Inferior parietal cortex (tissue), 1 donor: ENCODE data around the gene MZT2B.
"Not testable (repeated sequence)": the region's sequence is repeated elsewhere in the genome, so short reads cannot be mapped to it uniquely, and the experiment has no call there.

Source experiments
- DNase-seq: peaks from one replicate; pipeline ENCODE4 v3.0.0-alpha.2; 2016; ENCODE audit errors: extremely low spot score

The MZT2B gene, protein sequence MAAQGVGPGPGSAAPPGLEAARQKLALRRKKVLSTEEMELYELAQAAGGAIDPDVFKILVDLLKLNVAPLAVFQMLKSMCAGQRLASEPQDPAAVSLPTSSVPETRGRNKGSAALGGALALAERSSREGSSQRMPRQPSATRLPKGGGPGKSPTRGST

DNA sequence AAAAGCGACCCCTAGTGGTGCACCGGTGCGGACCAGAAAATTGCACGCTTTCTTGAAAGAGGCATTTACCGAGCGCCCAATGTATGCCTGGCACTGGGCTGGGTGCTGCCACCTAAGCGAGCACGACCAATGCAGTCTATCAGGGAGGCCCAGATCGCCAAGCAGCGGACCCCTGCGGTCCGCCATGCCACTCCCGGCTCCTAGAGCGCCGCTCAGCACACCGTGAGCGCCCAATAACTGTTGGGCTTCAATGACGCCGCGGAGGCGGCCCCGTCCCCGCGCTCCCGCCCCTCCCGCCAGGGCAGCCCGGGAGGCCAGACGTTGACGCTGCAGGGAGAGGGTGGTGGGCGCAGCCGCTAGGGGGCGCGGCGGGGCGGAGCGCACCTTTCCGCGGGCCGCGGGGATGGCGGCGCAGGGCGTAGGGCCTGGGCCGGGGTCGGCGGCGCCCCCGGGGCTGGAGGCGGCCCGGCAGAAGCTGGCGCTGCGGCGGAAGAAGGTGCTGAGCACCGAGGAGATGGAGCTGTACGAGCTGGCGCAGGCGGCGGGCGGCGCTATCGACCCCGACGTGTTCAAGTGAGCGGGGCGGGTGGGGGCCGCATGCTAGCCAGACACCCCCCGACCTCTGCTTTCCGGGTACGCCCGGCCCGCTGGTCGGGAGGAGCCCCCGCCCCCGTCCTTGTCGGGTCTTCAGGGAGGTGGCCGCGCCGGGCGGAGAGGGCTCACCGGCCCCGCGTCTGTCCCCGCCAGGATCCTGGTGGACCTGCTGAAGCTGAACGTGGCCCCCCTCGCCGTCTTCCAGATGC, at the start of gene MZT2B:
TSS of gene MZT2B (plus strand) at position 383 of the 803 bp plus-strand sequence. CDS start at position 404, 21 bp downstream.
- peak; percentile 80 for DNase-seq

DNA sequence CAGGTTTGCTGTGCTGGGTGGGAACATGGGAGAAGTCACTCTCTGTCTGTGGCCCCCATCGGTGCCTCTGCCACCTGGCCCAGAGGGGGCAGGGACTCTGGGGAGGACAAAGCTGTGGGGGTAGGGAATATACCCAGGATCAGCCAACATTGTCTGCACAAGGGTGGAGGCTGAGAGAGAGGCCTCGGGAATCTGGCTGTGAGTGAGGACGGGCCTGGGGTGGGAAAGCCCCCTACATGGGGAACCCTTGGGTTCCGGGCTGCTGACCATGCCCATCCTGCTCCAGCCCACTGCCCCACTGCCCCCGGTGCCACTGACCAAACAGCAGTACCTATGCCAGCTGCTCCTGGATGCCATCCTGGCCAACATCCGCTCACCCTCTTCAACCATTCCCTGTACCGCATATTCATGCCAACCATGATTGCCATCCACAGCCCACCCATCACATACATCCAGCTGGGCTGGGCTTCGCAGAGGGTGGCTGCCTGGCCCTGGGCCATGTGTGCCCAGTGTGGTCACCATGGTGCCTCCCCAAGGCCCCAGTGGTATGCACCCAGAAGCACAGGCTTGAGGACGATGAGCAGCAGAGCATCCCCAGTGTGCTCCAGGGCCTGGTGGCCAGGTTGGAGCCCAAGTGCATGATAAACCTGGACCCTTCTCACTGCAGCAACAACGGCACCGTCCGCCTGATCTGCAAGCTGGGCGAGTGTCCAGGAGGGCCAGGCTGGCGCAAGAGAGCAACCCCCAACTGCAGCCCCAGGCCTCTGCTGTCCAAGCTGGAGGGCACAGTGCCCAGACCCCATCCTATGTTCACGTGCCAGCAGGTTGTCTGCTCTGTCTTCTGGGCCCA, 46.1 kb upstream of the MZT2B start:
- no peak for DNase-seq

DNA sequence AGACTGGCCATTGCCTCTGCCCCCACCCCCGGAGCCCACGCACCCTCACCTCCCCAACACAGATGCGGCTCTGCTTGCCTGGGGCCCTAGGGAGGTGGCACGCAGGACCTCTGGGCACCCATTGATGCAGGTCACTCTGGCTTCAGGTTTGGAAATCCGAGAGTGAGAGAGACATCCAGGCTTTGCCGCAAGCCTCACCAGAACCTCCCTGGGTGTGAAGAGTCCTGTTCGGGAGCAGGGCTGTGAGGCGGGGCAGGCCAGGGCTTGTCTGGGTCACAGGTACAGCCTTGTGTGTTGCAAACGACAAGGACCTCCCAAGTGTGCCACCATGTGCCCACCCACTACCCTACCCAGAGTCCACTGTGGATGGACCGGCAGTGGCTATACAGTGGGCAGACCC, 45.5 kb upstream of the MZT2B start:
- not testable (repeated sequence) for DNase-seq

DNA sequence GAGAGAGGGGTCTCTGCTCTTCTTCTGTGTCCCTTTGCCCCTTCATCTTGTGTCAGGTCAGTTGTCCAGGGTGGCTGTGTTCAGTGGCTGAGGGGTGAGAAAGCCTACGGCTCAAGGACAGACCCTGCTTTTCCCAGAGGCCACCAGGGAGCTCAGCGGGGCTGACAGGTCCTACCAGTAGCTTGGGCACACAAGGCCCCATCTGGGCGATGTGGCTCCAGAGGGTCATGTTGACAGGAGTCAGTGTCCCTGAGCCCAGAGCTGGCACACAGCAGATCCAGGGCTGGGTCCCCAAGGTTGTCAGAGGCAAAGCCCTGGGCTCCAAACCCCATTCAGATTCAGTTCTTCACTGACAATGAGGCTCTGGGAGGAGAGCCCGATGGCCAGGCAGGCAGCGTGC, 44.9 kb upstream of the MZT2B start:
- DNase-seq = not testable (repeated sequence)

DNA sequence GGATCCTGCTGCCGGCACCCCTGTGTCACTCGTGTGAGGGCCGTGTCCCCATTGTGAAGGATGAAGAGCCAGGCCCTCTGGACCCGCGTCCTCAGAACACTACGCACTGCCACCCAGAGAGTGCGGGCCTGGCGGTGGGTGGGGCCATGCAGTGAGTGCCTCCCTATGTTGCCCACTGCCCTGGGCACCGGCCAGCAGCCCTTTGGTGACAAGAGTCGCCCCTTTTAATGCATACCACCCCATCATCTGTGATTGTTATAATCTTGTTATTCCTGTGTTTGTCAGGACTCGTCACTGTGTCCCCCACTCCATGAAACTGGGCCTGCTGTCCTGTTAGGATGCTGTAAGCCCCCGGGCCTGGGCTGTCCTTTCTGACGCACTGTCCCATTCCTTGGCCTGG, 43.7 kb upstream of the MZT2B start:
- not testable (repeated sequence) for DNase-seq

DNA sequence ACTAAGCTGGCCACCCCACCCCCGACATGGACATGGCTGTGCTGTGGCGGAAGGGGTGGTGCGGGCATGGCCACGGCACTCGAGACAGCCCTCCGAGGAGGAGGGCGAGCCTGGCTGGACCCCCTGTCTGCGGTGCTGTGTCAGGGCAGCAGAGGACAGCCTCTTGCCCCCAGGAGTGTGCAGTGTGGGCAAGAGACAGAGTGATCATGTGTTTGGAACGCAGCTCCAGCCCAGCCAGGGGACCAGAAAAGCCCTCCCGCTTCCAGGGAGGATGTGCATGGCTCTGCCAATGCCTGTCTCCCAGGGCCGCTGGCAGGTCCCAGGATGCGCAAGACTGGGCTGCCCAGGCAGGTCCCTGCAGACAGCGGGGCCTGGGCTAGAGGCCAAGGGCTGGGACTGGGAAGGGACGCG, 43.2 kb upstream of the MZT2B start:
- DNase-seq = not testable (repeated sequence)

DNA sequence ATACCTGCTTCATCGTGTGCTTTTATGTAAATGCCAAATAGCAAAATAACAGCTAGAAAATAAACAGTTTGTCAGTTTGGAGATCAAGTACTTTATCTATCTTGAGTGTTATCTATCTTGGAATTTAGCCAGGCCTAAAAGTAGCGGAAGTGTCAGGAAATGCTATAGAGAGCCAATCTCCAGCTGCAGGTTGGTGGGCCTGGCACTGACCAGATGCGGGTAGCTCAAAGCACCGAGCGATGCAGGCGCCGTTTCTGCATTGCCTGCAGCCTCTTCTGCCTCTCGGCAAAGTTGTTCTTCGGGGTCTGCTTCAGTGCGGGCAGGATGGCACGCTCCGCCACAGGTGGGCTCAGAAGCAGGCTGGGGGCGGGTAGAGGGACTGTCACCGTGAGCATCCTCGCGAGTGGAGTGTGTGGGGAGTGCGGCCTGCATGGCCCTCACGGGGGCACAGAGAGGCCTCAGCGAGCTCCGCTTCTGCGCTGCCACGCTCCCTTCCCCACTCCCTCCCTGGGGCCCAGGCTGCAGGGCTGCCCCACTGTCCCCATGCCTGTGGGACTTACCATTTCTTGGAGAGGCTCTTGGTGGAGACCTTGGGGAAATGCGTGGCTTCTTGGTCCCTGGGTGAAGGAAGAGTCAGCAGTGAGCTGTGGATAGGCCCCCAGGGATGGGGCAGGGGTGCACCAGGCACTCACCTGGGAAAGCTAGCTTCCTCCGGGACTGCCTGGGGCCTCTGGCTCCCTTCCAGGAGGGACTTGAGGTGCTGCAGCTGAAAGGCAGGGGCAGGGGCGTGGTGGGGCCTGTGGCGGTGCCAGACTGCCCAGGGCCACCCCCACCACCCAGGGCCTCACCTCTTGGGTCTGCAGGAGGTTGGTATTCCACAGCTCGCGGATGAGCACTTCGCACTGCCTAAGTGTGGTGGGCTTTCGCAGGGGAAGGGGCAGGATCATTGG, 42.5 kb upstream of the MZT2B start:
- not testable (repeated sequence) for DNase-seq

DNA sequence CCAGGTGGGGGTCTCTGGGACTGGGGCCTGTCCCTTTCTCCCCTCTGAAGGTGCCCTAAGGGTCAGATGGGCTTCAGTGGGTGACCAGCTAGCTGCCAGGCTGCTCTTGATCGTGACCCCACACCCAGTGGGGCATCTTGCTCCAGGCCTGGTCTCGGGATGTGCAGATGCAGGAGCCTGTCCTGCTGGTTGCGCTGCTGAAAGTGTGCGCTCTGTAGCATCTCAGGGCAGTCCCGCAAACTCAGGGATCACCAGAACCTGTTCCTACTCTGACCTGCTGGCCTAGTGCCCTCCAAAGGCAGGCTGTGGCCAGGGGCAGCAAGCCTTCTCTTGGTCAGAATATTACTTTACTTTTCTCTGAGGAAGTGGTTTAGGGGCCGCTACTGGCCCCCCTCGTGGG, 41.5 kb upstream of the MZT2B start:
- not testable (repeated sequence) for DNase-seq

DNA sequence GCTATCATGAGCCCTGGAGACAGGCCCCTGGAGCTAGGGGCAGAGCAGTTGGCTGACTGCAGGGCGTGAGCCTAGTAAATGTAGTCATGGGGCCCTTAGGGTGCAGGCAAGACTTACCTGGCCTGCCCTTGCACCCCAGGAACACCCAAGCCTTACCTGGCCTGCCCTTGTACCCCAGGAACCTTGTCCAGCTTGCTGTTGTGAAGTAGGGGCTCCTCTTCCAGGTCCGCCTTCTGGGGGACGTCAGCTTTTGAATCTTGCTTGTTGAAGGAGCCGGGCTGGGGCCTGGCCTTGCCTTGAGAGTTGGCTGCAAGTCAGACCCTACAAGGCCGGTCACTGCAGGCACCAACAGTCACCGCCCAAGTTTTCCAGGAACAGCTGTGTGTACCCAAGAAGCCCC, 41.1 kb upstream of the MZT2B start:
- not testable (repeated sequence) for DNase-seq

DNA sequence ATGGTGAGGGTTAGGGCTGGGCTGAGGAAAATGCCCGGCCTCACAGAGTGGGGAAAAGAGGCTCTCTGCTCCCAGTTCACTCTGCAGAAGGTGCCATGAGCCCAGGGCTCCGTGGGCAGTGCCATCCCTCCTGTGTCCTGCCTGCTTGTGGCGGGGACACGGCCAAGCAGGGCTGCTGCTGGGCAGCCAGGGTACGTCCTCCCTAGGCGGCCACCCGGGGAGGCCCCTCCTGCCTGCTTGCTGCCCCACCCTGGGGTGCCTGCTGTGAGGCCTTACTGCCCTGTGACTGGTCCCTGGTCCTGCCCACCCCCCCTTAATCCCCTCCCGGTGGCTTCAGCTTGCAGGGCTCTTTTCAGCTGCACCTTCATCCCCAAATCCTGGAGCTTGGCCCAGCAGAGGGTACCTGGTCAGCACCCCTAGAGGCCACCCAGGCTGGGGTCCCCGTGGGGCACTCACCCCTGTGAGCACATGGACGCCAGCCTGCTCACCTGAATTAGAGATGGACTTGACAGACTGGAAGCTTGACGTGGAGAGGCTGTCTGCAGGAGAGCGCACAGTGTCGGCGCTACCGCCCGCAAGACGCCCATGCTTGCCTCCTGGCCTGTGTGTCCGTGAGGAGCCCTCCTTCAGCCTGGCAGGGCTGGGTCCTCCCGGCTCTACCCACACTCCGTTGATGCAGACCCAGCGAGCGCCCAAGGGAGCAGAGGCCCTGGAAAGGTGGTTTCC, 40.3 kb upstream of the MZT2B start:
- not testable (repeated sequence) for DNase-seq

DNA sequence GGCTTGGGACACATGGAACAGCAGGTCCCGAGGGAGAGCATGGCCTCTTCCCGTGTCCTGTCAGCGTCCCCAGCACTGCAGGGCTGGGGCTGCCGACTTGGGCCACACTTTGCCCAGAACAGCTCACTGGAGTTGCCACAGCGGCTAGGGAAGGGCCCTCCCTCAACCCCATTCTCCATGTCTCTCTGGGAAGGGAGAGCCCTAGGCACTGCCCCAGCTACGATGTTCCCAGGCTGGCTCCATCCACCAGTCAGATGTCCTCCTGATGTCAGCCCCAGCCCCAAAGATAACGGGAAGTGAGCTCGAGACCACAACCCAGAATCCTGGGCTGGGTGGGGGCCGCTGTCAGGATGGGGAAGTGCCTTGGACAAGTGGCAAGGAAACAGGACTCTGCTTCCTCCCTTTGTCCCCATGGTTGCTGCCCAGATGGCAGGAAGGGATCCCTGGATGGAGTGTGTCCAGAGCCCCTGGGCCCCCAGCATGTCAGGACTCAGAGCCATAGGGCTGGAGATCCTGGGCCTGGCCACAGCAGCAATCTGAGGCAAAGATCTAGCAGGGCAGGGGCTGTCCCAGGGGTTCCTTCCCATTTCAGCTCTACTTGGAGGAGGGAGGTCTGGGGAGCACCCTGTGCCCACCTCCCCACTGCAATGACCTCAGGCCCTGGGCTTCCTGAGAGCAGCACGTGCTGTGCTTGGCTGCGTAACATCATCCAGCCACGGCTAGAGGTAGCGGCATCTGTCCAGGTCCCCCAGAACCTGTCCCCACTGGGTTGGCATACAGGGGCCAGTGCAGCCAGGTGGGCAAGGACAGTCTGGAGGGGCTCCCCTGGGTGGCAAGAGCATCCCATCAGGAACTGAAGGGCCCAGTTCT, 39.4 kb upstream of the MZT2B start:
- DNase-seq = not testable (repeated sequence)

DNA sequence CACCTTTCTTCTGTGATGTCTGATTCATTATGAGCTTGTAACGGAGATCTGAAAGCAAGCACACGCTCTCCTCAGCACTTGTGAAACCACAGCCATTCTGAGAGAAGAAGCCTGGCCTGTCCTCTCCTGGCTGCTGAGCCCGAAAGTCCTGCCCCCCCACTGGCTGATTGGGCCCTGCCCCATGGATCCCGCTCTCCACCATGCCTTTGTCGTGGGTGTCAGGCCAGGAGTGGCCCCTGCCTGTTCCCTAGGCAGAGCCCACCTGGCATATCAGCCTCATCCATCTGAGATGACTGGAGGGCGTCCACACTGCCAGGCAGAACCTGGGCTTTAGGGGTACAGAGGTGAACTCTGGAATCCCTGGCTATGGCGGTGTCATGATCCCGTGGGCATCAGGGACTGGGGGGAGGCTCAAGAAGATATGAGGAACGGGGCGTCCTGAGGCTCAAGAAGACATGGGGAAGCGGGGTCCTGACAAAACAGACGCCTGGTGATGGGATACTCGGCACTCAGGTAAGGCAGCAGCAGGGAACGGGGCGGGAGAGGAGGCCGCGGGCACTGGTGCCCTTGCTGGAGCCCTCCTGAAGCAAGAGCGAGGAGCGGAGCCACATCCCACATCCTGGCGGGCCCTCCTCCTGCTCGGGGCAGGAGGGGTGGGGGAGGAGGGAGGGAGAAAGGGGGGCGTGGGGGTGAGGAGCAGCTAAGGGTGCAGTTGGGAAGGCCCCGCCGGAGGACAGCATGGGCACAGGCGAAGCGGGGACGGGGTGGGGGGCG, 38.6 kb upstream of the MZT2B start:
- DNase-seq = not testable (repeated sequence)

DNA sequence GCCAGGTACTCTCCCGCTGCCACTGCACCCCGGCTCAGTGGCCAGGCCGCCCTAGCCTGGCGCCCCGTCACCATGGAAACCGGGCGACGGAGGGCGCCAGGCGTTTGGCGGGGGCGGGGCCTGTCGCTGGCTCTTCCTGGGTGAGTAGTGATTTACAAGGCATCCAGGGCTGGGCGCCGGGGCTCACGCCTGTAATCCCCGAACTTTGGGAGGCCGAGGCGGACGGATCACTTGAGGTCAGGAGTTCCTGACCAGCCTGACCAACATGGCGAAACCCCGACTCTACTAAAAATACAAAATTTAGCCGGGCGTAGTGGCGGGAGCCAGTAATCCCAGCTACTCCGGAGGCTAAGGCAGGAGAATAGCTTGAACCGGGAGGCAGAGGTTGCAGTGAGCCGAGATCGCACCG, 37.1 kb upstream of the MZT2B start, which contains the start of gene CCDC74B:
TSS of gene CCDC74B (minus strand) at position 107 of the 409 bp plus-strand sequence. CDS start 116 bp downstream, outside the sequence.
- peak; percentile 9 for DNase-seq

DNA sequence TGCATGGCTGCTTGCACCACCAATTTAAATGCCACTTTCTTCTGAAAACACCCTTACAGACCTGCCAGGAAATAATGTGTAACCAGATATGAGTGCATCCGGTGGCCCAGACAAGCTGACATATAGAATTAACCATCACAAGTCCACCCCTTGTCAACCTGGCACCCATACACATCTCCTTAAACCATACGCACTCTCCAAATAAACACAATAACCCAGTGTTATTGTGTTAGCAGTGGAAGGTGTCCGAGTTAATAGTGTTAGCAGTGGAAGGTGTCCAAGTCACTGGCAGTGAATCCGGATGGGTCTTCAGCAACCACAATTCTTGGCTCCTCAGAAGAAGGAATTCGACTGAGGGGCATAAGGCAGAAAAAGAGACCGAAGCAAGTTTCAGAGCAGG, 33.5 kb upstream of the MZT2B start:
- not testable (repeated sequence) for DNase-seq

DNA sequence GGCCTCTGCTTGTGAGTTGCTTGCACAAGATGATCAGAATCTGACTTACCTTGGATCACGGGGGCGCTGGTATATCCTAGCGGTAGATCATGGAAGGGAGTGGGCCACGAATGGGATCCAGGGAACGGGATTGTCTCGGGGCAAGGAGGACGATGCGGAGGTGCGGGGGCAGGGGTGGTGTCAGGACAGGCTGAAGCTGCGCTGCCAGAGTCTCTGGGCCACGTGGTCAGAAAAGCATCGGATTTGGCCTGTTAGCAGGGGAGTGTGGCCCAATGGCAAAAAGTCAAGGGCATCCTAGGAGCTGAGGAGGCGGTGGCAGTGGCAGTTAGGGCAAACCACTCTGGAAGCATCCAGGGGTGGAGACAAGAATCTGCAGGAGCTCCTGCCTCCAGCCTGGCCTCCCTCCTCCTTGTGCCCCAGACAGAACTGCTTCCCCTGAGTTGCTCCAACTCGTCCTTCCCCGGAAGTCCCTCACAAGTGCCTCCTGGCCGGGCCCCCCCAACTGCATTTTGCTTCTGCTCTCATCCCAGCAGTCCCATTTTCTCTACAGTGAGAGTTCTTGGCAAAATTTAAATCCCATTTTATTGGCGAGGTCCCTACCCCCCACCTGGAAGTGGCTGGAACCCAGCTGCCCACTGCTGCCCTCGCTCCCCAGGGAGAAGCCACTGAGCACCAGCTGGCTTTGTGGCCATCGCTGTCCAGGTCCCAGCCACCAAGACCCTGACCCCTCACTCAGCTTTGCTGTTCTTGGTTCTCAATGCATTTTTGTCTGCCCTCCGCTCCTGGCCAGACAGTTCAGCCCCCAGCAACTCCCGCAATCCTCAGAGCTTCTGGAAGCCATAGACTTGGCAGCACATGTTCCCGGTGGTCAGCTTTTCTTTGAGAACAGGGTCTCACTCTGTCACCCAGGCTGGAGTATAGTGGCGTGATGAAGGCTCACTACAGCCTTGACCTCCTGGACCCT, 31.6 kb upstream of the MZT2B start:
- no peak for DNase-seq

DNA sequence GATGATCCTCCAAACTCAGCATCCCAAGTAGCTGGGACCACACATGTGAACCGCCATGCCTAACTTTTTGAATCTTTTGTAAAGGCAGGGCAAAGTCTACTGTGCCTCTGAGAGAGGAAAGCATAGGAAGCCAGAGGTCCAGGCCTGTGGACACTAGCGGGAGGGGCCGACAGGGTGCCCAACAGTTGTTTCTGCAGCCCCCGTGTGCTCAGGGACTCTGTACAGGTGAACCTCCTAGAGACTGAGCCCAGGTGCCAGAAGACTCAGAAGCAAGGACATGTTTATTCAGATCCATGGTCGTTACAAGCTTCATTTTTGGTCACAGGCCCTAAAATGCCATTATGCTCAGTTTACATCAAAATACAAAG, 30.9 kb upstream of the MZT2B start:
- not testable (repeated sequence) for DNase-seq

DNA sequence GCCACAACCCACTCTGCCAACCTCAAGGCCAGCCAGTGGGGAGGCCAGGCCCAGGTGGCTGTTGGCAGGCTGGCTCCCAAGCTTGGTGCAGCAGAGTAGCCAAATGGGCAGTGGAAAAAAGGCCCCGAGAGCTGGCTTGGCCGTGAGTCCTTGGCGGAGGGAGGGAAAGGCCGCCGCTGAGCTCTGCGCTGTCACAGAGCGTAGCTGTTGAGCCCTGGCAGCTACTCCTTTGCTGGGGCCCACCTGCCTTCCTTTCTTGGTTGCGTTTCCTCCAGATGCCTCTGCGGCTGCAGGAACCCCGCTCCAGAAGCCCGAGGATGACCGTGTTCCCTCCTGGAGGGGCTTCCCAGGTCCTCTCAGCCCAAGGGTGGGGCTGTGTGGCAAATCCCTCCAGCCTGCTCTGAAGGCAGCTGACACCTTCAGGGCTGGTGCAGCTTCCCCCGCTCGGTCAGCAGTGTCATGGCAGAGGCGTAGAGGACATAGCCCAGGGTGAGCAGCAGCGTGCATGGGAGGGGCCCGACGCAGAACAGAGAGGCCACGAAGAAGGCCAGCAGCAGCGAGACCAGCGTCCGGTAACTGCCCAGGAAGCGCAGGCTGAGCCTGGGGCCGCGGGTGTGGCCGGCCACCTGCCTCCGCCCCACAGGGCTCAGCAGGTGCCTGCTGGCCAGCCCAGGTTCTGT, 29.8 kb upstream of the MZT2B start:
- not testable (repeated sequence) for DNase-seq
